DND-41 (cell line): Measurements from ENCODE around the gene DSCAML1.
"Not testable (repeated sequence)": the region's sequence is repeated elsewhere in the genome, so short reads cannot be mapped to it uniquely, and the experiment has no call there.

Experiments
- ATAC-seq: fragments of 200-7000 bp; cut with Tn5 transposase; 3 replicates; pipeline ENCODE4 v1.9.1; 2021; ENCODE audit warnings: low read depth; ENCODE audit not compliant: insufficient read depth
- DNase-seq: peaks from one replicate; pipeline ENCODE4 v3.0.0-alpha.2; 2020
- H2AFZ ChIP-seq: 2 replicates; pipeline ENCODE4 v1.6.0; 2012; ENCODE audit warnings: low read depth, low read length
- H3K27ac ChIP-seq: 2 replicates; pipeline ENCODE4 v1.5.1; 2012; ENCODE audit warnings: low read length, inconsistent platforms
- H3K27me3 ChIP-seq: fragments of 200-600 bp; sonication (generic); 2 replicates; pipeline ENCODE4 v1.6.0; 2012; ENCODE audit warnings: low read length, mild to moderate bottlenecking, inconsistent platforms; ENCODE audit not compliant: insufficient read depth, poor library complexity
- H3K36me3 ChIP-seq: 2 replicates; pipeline ENCODE4 v1.5.1; 2012; ENCODE audit warnings: low read length, inconsistent platforms; ENCODE audit not compliant: insufficient read depth
- H3K4me1 ChIP-seq: 2 replicates; pipeline ENCODE4 v1.5.1; 2012; ENCODE audit warnings: mild to moderate bottlenecking, low read length; ENCODE audit not compliant: insufficient read depth
- H3K4me2 ChIP-seq: 2 replicates; pipeline ENCODE4 v1.6.0; 2012; ENCODE audit warnings: mild to moderate bottlenecking, moderate library complexity, low read length, inconsistent platforms; ENCODE audit not compliant: insufficient read depth
- H3K4me3 ChIP-seq, 2 experiments: fragments of 200-600 bp in 1 of 2; shearing (Covaris generic) in 1 of 2; 2 replicates each; pipeline ENCODE4 v1.5.1; 2012 to 2016; ENCODE audit warnings: inconsistent platforms in 2 of 2, low read length in 2 of 2, mild to moderate bottlenecking in 2 of 2, low read depth in 1 of 2, moderate library complexity in 1 of 2
- H3K79me2 ChIP-seq: 2 replicates; pipeline ENCODE4 v1.6.0; 2012; ENCODE audit warnings: low read length, inconsistent platforms; ENCODE audit not compliant: insufficient read depth
- H3K9ac ChIP-seq: 2 replicates; pipeline ENCODE4 v1.6.0; 2012; ENCODE audit warnings: low read depth, mild to moderate bottlenecking, inconsistent platforms, low read length, moderate library complexity
- H3K9me3 ChIP-seq: 2 replicates; pipeline ENCODE4 v1.5.1; 2012; ENCODE audit warnings: low read length, moderate library complexity, mild to moderate bottlenecking, inconsistent platforms; ENCODE audit not compliant: insufficient read depth, severe bottlenecking
- H4K20me1 ChIP-seq: 2 replicates; pipeline ENCODE4 v1.6.0; 2012; ENCODE audit warnings: low read length; ENCODE audit not compliant: insufficient read depth
- EZH2 ChIP-seq: IDR thresholded peaks from 3 replicates; pipeline ENCODE4 v1.6.1; 2012; ENCODE audit warnings: borderline replicate concordance, low read depth, mild to moderate bottlenecking, moderate library complexity, low read length, inconsistent platforms; ENCODE audit not compliant: severe bottlenecking
- TF ChIP-seq, protein P1 (sequence below): IDR thresholded peaks from 2 replicates; pipeline ENCODE4 v1.5.1; 2012; ENCODE audit warnings: borderline replicate concordance, low read length, moderate library complexity, mild to moderate bottlenecking; ENCODE audit not compliant: poor library complexity, severe bottlenecking; ENCODE audit errors: extremely low read depth

The DSCAML1 gene

DNA sequence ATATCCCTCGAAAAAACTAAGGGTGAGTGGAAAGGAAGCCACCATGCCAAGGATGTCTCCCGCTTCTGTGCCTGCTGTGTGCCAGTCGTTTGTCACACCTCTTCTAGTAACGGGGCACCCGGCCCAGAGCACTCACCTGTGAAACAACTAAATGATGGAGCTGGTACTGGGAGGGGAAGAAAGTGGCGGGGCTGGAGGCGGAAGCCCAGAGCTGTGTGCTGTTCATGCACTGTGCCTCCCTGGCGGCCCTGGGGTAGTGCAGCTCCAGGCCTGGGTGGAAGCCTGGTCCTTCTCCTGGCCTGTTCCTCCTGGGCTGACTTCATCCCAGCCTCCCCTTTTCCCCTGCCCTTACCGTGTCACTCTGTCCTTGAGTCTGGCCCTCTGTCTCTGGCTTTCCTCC lies 339.2 kb downstream of the DSCAML1 start:
- H3K36me3 ChIP-seq: peaks cover 8% of the 10 kb centered on the region; the same call in 1 of the 2 replicates
- H3K27me3 ChIP-seq: no peaks in the 10 kb centered on the region
- H3K4me2 ChIP-seq: no peak overlapping the region
- no peak overlapping the region for H3K27ac ChIP-seq
- no peak for ATAC-seq
- H3K79me2 ChIP-seq: no peaks in the 10 kb centered on the region
- no peak overlapping the region for H2AFZ ChIP-seq
- H3K4me3 ChIP-seq: no peak overlapping the region
- TF ChIP-seq EZH2: no peak
- TF ChIP-seq, protein P1, sequence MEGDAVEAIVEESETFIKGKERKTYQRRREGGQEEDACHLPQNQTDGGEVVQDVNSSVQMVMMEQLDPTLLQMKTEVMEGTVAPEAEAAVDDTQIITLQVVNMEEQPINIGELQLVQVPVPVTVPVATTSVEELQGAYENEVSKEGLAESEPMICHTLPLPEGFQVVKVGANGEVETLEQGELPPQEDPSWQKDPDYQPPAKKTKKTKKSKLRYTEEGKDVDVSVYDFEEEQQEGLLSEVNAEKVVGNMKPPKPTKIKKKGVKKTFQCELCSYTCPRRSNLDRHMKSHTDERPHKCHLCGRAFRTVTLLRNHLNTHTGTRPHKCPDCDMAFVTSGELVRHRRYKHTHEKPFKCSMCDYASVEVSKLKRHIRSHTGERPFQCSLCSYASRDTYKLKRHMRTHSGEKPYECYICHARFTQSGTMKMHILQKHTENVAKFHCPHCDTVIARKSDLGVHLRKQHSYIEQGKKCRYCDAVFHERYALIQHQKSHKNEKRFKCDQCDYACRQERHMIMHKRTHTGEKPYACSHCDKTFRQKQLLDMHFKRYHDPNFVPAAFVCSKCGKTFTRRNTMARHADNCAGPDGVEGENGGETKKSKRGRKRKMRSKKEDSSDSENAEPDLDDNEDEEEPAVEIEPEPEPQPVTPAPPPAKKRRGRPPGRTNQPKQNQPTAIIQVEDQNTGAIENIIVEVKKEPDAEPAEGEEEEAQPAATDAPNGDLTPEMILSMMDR: no peak
- no peaks in the 10 kb centered on the region for H3K4me1 ChIP-seq
- no peak overlapping the region for H3K9ac ChIP-seq
- no peak for DNase-seq
- H3K9me3 ChIP-seq: peaks cover 6% of the 10 kb centered on the region
- H4K20me1 ChIP-seq: no peaks in the 10 kb centered on the region; the same call in 1 of the 2 replicates

DNA sequence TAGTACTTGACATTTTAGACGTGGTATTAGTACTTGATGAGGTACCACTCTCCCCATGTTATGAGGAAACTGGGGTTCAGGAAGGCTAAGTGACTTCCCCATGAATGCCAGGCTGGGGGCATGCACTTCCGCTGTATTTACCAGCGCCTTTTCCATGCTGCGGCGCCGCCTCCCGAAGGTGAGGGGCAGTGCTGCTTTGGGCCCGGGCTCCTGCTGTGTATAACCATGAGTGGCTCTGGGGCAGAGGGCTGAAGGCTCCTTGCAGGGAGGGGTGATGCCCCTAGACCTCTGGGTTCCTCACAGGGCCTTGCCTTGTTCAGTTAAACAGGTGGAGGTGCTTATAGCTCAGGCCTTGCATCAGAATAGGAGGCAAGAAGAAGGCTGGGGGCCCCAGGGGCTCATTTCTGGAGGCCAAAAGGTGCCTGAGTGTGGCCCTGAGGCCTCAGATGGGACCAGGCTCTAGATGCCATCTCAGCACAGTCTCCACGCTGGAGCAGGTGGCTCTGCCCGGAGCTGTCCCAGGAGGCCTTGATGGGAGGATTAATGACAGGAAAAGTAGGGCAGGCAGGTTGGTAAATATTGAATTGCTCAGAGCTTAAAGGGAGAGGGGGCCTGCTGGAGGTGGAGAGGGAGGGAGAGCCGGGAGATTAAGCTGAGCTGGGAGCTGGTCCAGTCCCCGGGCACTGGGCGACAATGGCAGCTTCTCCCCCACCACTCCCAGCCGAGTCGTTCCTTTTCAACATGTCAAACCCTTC lies 339.8 kb downstream of the DSCAML1 start:
- H2AFZ ChIP-seq: no peak overlapping the region
- no peaks in the 10 kb centered on the region for H3K79me2 ChIP-seq
- no peak for TF ChIP-seq EZH2
- TF ChIP-seq, protein P1: no peak
- DNase-seq: no peak
- H3K27me3 ChIP-seq: no peaks in the 10 kb centered on the region
- no peaks in the 10 kb centered on the region for H3K4me1 ChIP-seq
- no peak overlapping the region for H3K4me2 ChIP-seq
- no peak overlapping the region for H3K9ac ChIP-seq
- H3K9me3 ChIP-seq: peaks cover 6% of the 10 kb centered on the region
- H3K4me3 ChIP-seq: no peak overlapping the region
- ATAC-seq: no peak
- no peaks in the 10 kb centered on the region; the same call in 1 of the 2 replicates for H4K20me1 ChIP-seq
- no peak overlapping the region for H3K27ac ChIP-seq
- peaks cover 8% of the 10 kb centered on the region; the same call in 1 of the 2 replicates for H3K36me3 ChIP-seq

DNA sequence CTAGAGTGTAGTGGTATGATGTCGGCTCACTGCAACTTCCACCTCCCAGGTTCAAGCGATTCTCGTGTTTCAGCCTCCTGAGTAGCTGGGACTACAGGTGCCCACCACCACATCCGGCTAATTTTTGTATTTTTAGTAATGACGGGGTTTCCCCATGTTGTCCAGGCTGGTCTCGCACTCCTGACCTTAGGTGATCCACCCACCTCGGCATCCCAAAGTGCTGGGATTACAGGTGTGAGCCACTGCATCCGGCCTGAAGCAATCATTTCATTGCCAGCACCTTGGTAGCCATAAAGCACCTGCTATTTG lies 340.3 kb downstream of the DSCAML1 start:
- not testable (repeated sequence) for H3K36me3 ChIP-seq, ATAC-seq, H3K27me3 ChIP-seq, H4K20me1 ChIP-seq, DNase-seq, H3K9ac ChIP-seq, H3K4me2 ChIP-seq, H3K79me2 ChIP-seq, H2AFZ ChIP-seq, H3K9me3 ChIP-seq, H3K4me1 ChIP-seq, H3K4me3 ChIP-seq, H3K27ac ChIP-seq

DNA sequence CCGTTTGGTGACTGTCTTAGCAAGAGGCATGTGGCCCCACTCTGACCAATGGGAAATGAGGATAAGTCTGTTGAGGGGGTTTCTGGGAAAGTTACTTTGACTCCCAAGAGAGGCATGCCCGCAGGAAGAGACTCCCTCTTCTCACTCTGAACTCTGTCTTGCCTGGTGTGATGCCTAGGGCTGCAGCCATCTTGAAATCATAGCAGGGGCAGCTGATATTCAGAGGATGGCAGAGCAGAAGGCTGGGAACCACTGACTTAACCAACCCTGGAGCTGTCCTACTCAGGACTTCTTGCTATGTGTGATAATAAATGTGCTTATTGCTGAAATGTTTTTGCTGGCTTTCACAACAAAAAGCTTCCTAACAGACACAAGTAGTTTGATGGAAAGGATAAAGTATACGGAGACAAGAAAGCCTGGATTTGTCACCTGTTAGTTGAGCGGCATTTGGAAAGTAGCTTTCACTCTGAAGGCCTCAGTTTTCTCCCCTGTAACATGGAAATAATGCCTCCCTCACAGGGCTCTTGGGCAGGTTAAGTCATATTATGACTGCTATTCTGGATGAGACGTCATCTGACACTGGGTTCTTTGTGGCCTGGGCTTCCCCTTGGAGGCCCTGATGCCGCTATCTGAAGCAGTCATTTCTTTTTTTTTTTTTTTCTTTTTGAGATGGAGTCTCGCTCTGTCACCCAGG lies 340.8 kb downstream of the DSCAML1 start:
- ATAC-seq (no peak), DNase-seq (no peak)

More for the DNA sequence above, 340.8 kb downstream of the DSCAML1 start:
- H3K9ac ChIP-seq: no peak overlapping the region
- H3K79me2 ChIP-seq: no peaks in the 10 kb centered on the region
- H3K27ac ChIP-seq: no peak overlapping the region
- no peaks in the 10 kb centered on the region for H3K4me1 ChIP-seq
- no peaks in the 10 kb centered on the region; the same call in 1 of the 2 replicates for H4K20me1 ChIP-seq
- H3K4me3 ChIP-seq: no peak overlapping the region
- TF ChIP-seq, protein P1: no peak
- TF ChIP-seq EZH2: no peak
- no peak overlapping the region for H3K4me2 ChIP-seq
- no peaks in the 10 kb centered on the region for H3K27me3 ChIP-seq
- no peak overlapping the region for H2AFZ ChIP-seq
- H3K36me3 ChIP-seq: peaks cover 8% of the 10 kb centered on the region; the same call in 1 of the 2 replicates
- H3K9me3 ChIP-seq: peaks cover 6% of the 10 kb centered on the region
